ENCODE measurements around the gene ATP1B1.
A peak's percentile ranks its signal among the peaks of the same experiment; 100 is the strongest.

DNA sequence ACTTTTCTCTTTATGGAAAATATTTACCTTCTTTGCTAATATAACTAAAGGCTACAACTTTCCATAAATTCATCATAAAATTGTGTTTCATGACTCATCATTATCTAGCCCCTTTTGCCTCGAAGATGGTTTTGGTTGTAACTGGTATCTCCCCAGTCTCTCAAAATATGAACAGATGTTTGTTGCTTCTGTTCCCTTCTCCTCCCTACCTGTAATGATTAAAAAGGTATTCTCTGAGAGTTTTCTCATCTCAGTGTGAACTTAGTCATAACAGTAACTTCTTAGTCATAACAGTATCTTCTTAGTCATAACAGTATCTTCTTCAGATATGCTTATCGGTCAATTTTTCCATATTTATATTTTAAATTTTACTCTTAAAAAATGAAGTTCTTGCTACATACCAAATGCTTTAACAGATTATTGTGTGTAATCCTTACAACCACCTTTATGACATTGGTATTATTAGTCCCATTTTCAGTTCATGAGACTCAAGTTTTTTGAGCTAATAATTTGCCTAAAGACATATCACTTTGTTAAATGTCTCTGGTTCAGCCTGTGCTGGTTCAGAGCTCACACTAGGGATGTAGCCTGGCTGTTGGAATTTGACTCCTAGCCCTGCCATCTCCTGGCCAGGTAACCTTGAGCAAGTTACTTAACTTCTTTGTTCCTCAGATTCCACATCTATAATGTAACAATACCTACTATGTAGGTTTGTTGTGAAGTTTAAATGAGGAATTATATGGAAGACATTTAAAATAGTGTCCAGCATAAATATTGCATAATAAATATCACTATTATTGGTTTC is 32.6 kb downstream of the ATP1B1 start:
- TF ChIP-seq FOXP4 (CRISPR knock-in tag; IDR thresholded peaks at IDR 0.05) (no peak), ZBTB43 (CRISPR knock-in tag; conservative IDR thresholded peaks at IDR 0.05) (no peak), TAF1 (CRISPR knock-in tag; IDR thresholded peaks at IDR 0.05) (no peak), ZNF143 (CRISPR knock-in tag; IDR thresholded peaks at IDR 0.05) (no peak), POLR2A (IDR thresholded peaks at IDR 0.05; ENCODE audit: insufficient read depth in 1 of 2, low read depth in 2 of 2, low read length in 2 of 2) (no peak), ZFX (CRISPR knock-in tag; IDR thresholded peaks at IDR 0.05; ENCODE audit: low read depth) (no peak), GATA4 (IDR thresholded peaks at IDR 0.05; ENCODE audit: borderline replicate concordance, low read depth) (no peak), FOSL1 (CRISPR knock-in tag; IDR thresholded peaks at IDR 0.05; ENCODE audit: borderline replicate concordance) (no peak), FOXA1 (IDR thresholded peaks at IDR 0.05) (no peak), FOXA1 (CRISPR knock-in tag; IDR thresholded peaks at IDR 0.05) (no peak), NFE2L2 (IDR thresholded peaks at IDR 0.05; ENCODE audit: low read length) (peak; percentile 54; the same call in 1 of the 2 replicates), SMARCC2 (IDR thresholded peaks at IDR 0.05) (no peak), PREB (CRISPR knock-in tag; IDR thresholded peaks at IDR 0.05) (no peak), CTCF (CRISPR knock-in tag; IDR thresholded peaks at IDR 0.05) (peak; percentile 38)
